Raji (cell line): ENCODE measurements around the gene L3MBTL4.

Experiments used
- POLR2A ChIP-seq: IDR thresholded peaks from 2 replicates; pipeline ENCODE4 v1.6.1; 2011; ENCODE audit warnings: low read depth, low read length, control low read depth; ENCODE audit not compliant: insufficient read depth

L3MBTL4 gene

GRCh38 chr18:6414723-6415417, at the start of gene L3MBTL4:
Gene L3MBTL4 (minus strand): TSS chr18:6414911. CDS start chr18:6311625, 103,286 bp downstream.
- TF ChIP-seq POLR2A: no peak

GRCh38 chr18:6452194-6452593, 37.5 kb upstream of the L3MBTL4 start:
- TF ChIP-seq POLR2A: no peak

- no peak for TF ChIP-seq POLR2A
These were observed 34.5 kb upstream of the L3MBTL4 start for GRCh38 chr18:6449213-6449612.

GRCh38 chr18:6444466-6445228, 29.9 kb upstream of the L3MBTL4 start:
- TF ChIP-seq POLR2A: no peak

- TF ChIP-seq POLR2A: no peak
These were observed 26.5 kb upstream of the L3MBTL4 start for GRCh38 chr18:6441200-6441599.

GRCh38 chr18:6437937-6438818, 23.5 kb upstream of the L3MBTL4 start:
- TF ChIP-seq POLR2A: no peak

- no peak for TF ChIP-seq POLR2A
These were observed 21.0 kb upstream of the L3MBTL4 start for GRCh38 chr18:6435731-6436130.

- no peak for TF ChIP-seq POLR2A
These were observed 20.4 kb upstream of the L3MBTL4 start for GRCh38 chr18:6434987-6435709.

- TF ChIP-seq POLR2A: no peak
These were observed 19.8 kb upstream of the L3MBTL4 start for GRCh38 chr18:6434481-6434880.

- no peak for TF ChIP-seq POLR2A
These were observed 17.1 kb upstream of the L3MBTL4 start for GRCh38 chr18:6431659-6432318.

GRCh38 chr18:6428851-6429395, 14.2 kb upstream of the L3MBTL4 start:
- no peak for TF ChIP-seq POLR2A

- TF ChIP-seq POLR2A: no peak
These were observed 12.6 kb upstream of the L3MBTL4 start for GRCh38 chr18:6427286-6427685.

- TF ChIP-seq POLR2A: no peak
These were observed 8.6 kb upstream of the L3MBTL4 start for GRCh38 chr18:6423289-6423688.

GRCh38 chr18:6414118-6414722, 491 bp downstream of the L3MBTL4 start:
- TF ChIP-seq POLR2A: no peak
